Neutrophil (primary cell): ENCODE results near the gene STOML1.

Experiments
- H3K27ac ChIP-seq: fragments of 200-600 bp; sonication (generic); 2 replicates; pipeline ENCODE4 v1.5.1; 2016; ENCODE audit warnings: mild to moderate bottlenecking, moderate library complexity
- H3K27me3 ChIP-seq: fragments of 200-600 bp; sonication (generic); 2 replicates; pipeline ENCODE4 v1.6.0; 2016; ENCODE audit warnings: mild to moderate bottlenecking
- H3K36me3 ChIP-seq: fragments of 200-600 bp; sonication (generic); 2 replicates; pipeline ENCODE4 v1.5.1; 2017
- H3K4me1 ChIP-seq, 2 experiments: fragments of 200-600 bp in 1 of 2; sonication (generic) in 1 of 2; 1 replicate in 1 of 2; 2 replicates in 1 of 2; pipeline versions ENCODE4 v1.5.1 to v1.6.1; 2013 to 2016; ENCODE audit warnings: low read depth in 1 of 2, low read length in 1 of 2, mild to moderate bottlenecking in 1 of 2, moderate library complexity in 1 of 2; ENCODE audit not compliant: control insufficient read depth in 1 of 2, insufficient read depth in 1 of 2
- H3K4me3 ChIP-seq, 2 experiments: fragments of 200-600 bp in 1 of 2; sonication (generic) in 1 of 2; 1 replicate in 1 of 2; 2 replicates in 1 of 2; pipeline ENCODE4 v1.5.1; 2013 to 2016; ENCODE audit warnings: low read depth in 1 of 2, low read length in 1 of 2, mild to moderate bottlenecking in 1 of 2, moderate library complexity in 1 of 2
- H3K9me3 ChIP-seq: fragments of 200-600 bp; sonication (generic); 2 replicates; pipeline ENCODE4 v1.5.1; 2016
- CTCF ChIP-seq: fragments of 200-600 bp; sonication (generic); IDR thresholded peaks from 2 replicates; pipeline ENCODE4 v1.5.1; 2016; ENCODE audit warnings: antibody characterized with exemption

STOML1 gene

DNA sequence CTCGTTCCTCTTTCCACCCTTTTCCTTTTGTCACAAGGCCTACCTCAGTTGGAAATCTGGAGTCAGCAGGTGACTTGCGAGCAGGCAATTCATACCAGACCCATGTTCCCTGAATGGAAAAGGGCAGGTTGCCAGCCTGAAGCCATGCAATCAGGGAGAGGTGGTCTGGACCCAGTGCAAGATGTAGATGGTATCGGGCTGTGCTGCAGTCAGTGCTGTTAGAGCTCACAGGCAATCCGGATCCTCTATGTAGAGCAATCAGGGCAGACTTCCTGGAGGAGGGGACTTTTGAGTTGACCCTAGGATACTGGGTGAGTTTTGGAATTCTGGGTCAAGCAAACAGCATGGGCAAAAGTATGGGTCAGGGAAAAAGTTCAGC is 47.0 kb downstream of the STOML1 start:
- H3K27me3 ChIP-seq = no peaks in the 10 kb centered on the region
- no peak for TF ChIP-seq CTCF
- no peaks in the 10 kb centered on the region for H3K36me3 ChIP-seq
- H3K4me1 ChIP-seq = no peaks in the 10 kb centered on the region
- no peak overlapping the region for H3K27ac ChIP-seq
- H3K9me3 ChIP-seq = no peaks in the 10 kb centered on the region
- no peak overlapping the region for H3K4me3 ChIP-seq

- Histone ChIP-seq H3K27me3 (no peaks in the 10 kb centered on the region), H3K27ac (no peak overlapping the region), H3K36me3 (no peaks in the 10 kb centered on the region), H3K4me3 (no peak overlapping the region), H3K9me3 (no peaks in the 10 kb centered on the region), H3K4me1 (no peaks in the 10 kb centered on the region)
- TF ChIP-seq CTCF = no peak
Observed at GRCh38 chr15:73944161-73945129, 47.6 kb downstream of the STOML1 start.

DNA sequence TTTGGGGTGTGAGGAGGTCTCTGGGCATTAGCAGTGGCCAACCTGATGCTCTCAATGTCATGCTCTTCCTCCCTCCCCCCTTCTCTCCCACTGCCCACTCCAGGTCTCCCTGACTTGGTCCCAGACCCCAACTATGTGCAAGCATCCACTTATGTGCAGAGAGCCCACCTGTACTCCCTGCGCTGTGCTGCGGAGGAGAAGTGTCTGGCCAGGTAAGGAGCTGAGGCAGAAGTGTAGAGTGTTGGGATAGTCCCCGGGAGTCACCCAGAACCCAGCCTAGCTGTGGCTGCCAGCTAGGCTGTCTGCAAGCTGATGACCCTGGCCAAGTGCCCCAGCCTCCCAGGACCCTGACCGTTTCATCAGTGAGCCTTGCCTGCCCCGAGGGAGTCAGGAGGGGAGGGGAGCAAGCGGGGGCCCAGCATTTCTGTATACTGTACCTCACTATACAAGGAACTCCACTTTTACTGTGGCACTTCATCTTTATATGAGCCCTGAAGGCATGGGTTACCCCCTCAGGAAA is 49.3 kb downstream of the STOML1 start:
- no peak for TF ChIP-seq CTCF
- H3K4me3 ChIP-seq = no peak overlapping the region
- H3K36me3 ChIP-seq = no peaks in the 10 kb centered on the region
- H3K9me3 ChIP-seq = no peaks in the 10 kb centered on the region
- H3K27ac ChIP-seq = no peak overlapping the region
- no peaks in the 10 kb centered on the region for H3K27me3 ChIP-seq
- no peaks in the 10 kb centered on the region for H3K4me1 ChIP-seq

DNA sequence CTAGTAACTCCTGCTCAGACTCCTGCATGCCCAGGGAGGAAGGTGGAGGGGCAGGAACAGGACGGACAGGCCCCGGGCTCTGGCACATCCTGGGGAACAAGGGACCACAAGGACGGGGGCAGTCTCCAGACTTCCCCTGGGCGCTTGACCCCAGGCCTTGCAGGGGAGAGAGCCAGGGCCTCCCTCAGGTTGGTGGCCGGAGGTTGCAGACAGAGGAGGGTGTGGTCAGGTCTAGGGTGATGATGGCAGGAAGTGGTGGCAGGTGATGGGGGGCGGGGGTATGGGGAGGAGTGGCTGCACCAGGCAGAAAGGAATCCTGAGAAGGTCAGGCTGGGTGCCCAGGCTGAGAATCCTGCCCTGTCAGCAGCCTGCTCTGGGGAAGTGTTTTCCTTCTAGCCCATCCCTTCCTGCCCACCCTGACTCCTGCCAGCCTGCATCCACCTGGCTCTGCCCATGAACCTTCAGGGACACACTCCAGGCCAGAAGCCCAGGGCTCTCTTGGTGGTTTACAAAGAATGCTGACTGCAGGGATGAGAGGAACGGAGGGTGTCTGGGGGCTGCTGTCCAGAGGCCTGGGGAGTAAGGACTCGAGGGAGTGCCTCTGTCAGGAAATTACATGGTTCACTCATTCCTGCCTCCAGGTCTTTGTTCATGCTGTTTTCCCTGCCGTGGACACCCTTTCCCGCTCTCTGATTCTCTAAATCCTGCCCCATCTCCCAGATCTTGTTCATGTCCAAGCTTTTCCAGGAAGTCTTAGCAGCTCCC is 50.0 kb downstream of the STOML1 start:
- Histone ChIP-seq H3K36me3 (no peaks in the 10 kb centered on the region), H3K27ac (no peak overlapping the region), H3K4me3 (no peak overlapping the region), H3K9me3 (no peaks in the 10 kb centered on the region), H3K27me3 (no peaks in the 10 kb centered on the region), H3K4me1 (no peaks in the 10 kb centered on the region)
- TF ChIP-seq CTCF = no peak

DNA sequence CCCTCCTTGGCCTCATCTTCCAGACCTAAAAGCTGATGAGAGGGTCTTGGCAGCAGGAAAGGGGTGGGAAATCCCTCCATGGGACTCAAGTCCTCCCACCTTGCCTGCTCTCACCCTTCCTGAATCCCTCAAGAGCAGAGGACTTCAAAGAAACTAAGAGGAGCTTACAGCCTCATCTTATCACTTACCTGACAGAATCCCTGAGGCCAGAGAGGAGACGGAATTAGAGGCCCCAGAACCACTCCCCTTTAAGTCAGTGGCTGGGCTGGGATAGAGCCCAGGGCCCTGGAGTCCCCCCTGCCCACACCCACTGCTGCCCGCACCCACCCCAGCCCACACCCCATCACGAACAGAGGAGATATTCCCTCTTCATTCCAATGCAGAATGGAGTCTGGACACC is 50.6 kb downstream of the STOML1 start:
- H3K4me1 ChIP-seq = no peaks in the 10 kb centered on the region
- no peak overlapping the region for H3K27ac ChIP-seq
- no peaks in the 10 kb centered on the region for H3K27me3 ChIP-seq
- H3K36me3 ChIP-seq = no peaks in the 10 kb centered on the region
- no peak overlapping the region for H3K4me3 ChIP-seq
- H3K9me3 ChIP-seq = no peaks in the 10 kb centered on the region
- no peak for TF ChIP-seq CTCF
